Measurements from ENCODE around the gene HERPUD2.

HERPUD2 gene

GRCh38 chr7:35649711-35650110 lies 45.2 kb downstream of the HERPUD2 start:
- TF ChIP-seq USF1 (IDR thresholded peaks at IDR 0.05) (no peak), TAF1 (IDR thresholded peaks at IDR 0.05; ENCODE audit: low read depth) (no peak), TCF12 (IDR thresholded peaks at IDR 0.05; ENCODE audit: low read depth) (no peak), FOXM1 (IDR thresholded peaks at IDR 0.05; ENCODE audit: borderline replicate concordance, low read depth) (no peak)

- no peak for TF ChIP-seq CREB1 (IDR thresholded peaks at IDR 0.05; ENCODE audit: low read depth)
- TF ChIP-seq TCF12 (IDR thresholded peaks at IDR 0.05; ENCODE audit: low read depth): no peak
- no peak for TF ChIP-seq NFIC (IDR thresholded peaks at IDR 0.05)
- no peak for TF ChIP-seq ZBTB7A (IDR thresholded peaks at IDR 0.05; ENCODE audit: low read depth)
- TF ChIP-seq RAD21 (IDR thresholded peaks at IDR 0.05; ENCODE audit: low read depth): no peak
- TF ChIP-seq YY1 (IDR thresholded peaks at IDR 0.05; ENCODE audit: low read depth): no peak
- TF ChIP-seq MAX (IDR thresholded peaks at IDR 0.05): no peak
- TF ChIP-seq TAF1 (IDR thresholded peaks at IDR 0.05; ENCODE audit: low read depth): no peak
- no peak for TF ChIP-seq EP300 (IDR thresholded peaks at IDR 0.05; ENCODE audit: borderline replicate concordance)
- TF ChIP-seq FOXM1 (IDR thresholded peaks at IDR 0.05; ENCODE audit: borderline replicate concordance, low read depth): no peak
- TF ChIP-seq USF1 (IDR thresholded peaks at IDR 0.05): no peak
- no peak for TF ChIP-seq EGR1 (IDR thresholded peaks at IDR 0.05)
- TF ChIP-seq TEAD4 (IDR thresholded peaks at IDR 0.05): no peak
- TF ChIP-seq CEBPB (IDR thresholded peaks at IDR 0.05): no peak
- TF ChIP-seq REST (IDR thresholded peaks at IDR 0.05; ENCODE audit: low read depth): no peak
These were observed 46.6 kb downstream of the HERPUD2 start for GRCh38 chr7:35648367-35648766.

- TF ChIP-seq EGR1 (IDR thresholded peaks at IDR 0.05) (no peak), FOXM1 (IDR thresholded peaks at IDR 0.05; ENCODE audit: borderline replicate concordance, low read depth) (no peak), MAX (IDR thresholded peaks at IDR 0.05) (no peak), TEAD4 (IDR thresholded peaks at IDR 0.05) (no peak), EP300 (IDR thresholded peaks at IDR 0.05; ENCODE audit: borderline replicate concordance) (no peak), TAF1 (IDR thresholded peaks at IDR 0.05; ENCODE audit: low read depth) (no peak), CEBPB (IDR thresholded peaks at IDR 0.05) (no peak), NFIC (IDR thresholded peaks at IDR 0.05) (no peak), YY1 (IDR thresholded peaks at IDR 0.05; ENCODE audit: low read depth) (no peak), ZBTB7A (IDR thresholded peaks at IDR 0.05; ENCODE audit: low read depth) (no peak), TCF12 (IDR thresholded peaks at IDR 0.05; ENCODE audit: low read depth) (no peak), REST (IDR thresholded peaks at IDR 0.05; ENCODE audit: low read depth) (no peak), USF1 (IDR thresholded peaks at IDR 0.05) (no peak), RAD21 (IDR thresholded peaks at IDR 0.05; ENCODE audit: low read depth) (no peak), CREB1 (IDR thresholded peaks at IDR 0.05; ENCODE audit: low read depth) (no peak)
These were observed 47.8 kb downstream of the HERPUD2 start for GRCh38 chr7:35647171-35647574.

- TF ChIP-seq CEBPB (IDR thresholded peaks at IDR 0.05) (no peak), CREB1 (IDR thresholded peaks at IDR 0.05; ENCODE audit: low read depth) (no peak), USF1 (IDR thresholded peaks at IDR 0.05) (no peak), EP300 (IDR thresholded peaks at IDR 0.05; ENCODE audit: borderline replicate concordance) (no peak), TAF1 (IDR thresholded peaks at IDR 0.05; ENCODE audit: low read depth) (no peak), MAX (IDR thresholded peaks at IDR 0.05) (no peak), TCF12 (IDR thresholded peaks at IDR 0.05; ENCODE audit: low read depth) (no peak), REST (IDR thresholded peaks at IDR 0.05; ENCODE audit: low read depth) (no peak), NFIC (IDR thresholded peaks at IDR 0.05) (no peak), YY1 (IDR thresholded peaks at IDR 0.05; ENCODE audit: low read depth) (no peak), TEAD4 (IDR thresholded peaks at IDR 0.05) (no peak)
These were observed 48.5 kb downstream of the HERPUD2 start for GRCh38 chr7:35646289-35647023.

All from Ishikawa (cell line).